GM12878 (cell line): Measurements from ENCODE around the gene KCNH5.

Experiments used
- BACH1 ChIP-seq: fragments of 450-650 bp; IDR thresholded peaks from 2 replicates; pipeline ENCODE4 v1.6.1; 2017; ENCODE audit warnings: mild to moderate bottlenecking, borderline replicate concordance
- CHD1 ChIP-seq: IDR thresholded peaks from 2 replicates; pipeline ENCODE4 v1.6.1; 2012; ENCODE audit warnings: low read depth, low read length, improper control_type of control experiment
- CHD2 ChIP-seq: IDR thresholded peaks from 2 replicates; pipeline ENCODE4 v1.6.1; 2011; ENCODE audit warnings: low read depth, low read length, improper control_type of control experiment, borderline replicate concordance
- GABPA ChIP-seq: IDR thresholded peaks from 2 replicates; pipeline ENCODE4 v1.6.1; 2014; ENCODE audit warnings: antibody characterized with exemption, low read depth, mild to moderate bottlenecking, inconsistent platforms
- IKZF2 ChIP-seq, 2 experiments: fragments of 450-650 bp; IDR thresholded peaks; 2 replicates each; pipeline ENCODE4 v1.6.1; 2017; ENCODE audit warnings: mild to moderate bottlenecking in 2 of 2, moderate library complexity in 2 of 2
- NFIC ChIP-seq: IDR thresholded peaks from 2 replicates; pipeline ENCODE4 v1.6.1; 2012; ENCODE audit warnings: low read depth, mild to moderate bottlenecking, inconsistent platforms, low read length, moderate library complexity
- RAD21 ChIP-seq: IDR thresholded peaks from 2 replicates; pipeline ENCODE4 v1.6.1; 2011; ENCODE audit warnings: mild to moderate bottlenecking, low read depth, low read length, moderate library complexity; ENCODE audit not compliant: insufficient read depth
- TAF1 ChIP-seq: IDR thresholded peaks from 2 replicates; pipeline ENCODE4 v1.6.1; 2011; ENCODE audit warnings: mild to moderate bottlenecking, low read depth, low read length, borderline replicate concordance
- TF ChIP-seq, protein P1 (sequence below), 3 experiments: IDR thresholded peaks in 2 of 3; conservative IDR thresholded peaks in 1 of 3; 2 replicates each; pipeline ENCODE4 v1.5.1; 2011; ENCODE audit warnings: low read depth in 3 of 3, low read length in 3 of 3, mild to moderate bottlenecking in 3 of 3, control low read depth in 2 of 3, moderate library complexity in 2 of 3, inconsistent platforms in 1 of 3, mixed read lengths in 1 of 3; ENCODE audit not compliant: control insufficient read depth in 2 of 3, insufficient read depth in 1 of 3; ENCODE audit errors: extremely low read depth in 1 of 3
- TF ChIP-seq, protein P2 (sequence below): IDR thresholded peaks from 2 replicates; pipeline ENCODE4 v1.6.1; 2012; ENCODE audit warnings: low read depth, low read length, improper control_type of control experiment
- TF ChIP-seq, protein P3 (sequence below): IDR thresholded peaks from 2 replicates; pipeline ENCODE4 v1.6.1; 2011; ENCODE audit warnings: low read depth, mild to moderate bottlenecking, low read length, moderate library complexity, borderline replicate concordance; ENCODE audit errors: extremely low read depth

DNA sequence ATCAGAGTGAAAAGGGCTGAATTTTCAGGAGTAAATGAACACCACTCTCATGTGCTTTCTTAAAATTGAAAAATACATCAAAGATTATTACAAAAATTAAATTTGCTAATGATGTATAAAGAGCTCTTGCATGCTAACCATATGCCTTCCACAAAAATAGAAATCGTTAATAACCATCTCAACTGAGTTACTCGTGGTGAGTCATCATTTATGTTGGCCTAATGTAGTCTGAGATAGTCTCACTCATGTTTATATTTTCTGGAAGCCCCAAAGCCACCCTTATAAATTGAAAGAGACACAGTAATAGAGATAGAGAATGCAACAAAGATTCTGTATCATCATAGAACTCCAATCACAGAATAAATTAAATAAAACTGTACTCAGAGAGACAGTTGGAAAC lies 131.2 kb downstream of the KCNH5 start:
- TF ChIP-seq BACH1: no peak
- TF ChIP-seq TAF1: no peak
- TF ChIP-seq GABPA: no peak
- no peak for TF ChIP-seq CHD1
- TF ChIP-seq RAD21: no peak
- TF ChIP-seq, protein P1, sequence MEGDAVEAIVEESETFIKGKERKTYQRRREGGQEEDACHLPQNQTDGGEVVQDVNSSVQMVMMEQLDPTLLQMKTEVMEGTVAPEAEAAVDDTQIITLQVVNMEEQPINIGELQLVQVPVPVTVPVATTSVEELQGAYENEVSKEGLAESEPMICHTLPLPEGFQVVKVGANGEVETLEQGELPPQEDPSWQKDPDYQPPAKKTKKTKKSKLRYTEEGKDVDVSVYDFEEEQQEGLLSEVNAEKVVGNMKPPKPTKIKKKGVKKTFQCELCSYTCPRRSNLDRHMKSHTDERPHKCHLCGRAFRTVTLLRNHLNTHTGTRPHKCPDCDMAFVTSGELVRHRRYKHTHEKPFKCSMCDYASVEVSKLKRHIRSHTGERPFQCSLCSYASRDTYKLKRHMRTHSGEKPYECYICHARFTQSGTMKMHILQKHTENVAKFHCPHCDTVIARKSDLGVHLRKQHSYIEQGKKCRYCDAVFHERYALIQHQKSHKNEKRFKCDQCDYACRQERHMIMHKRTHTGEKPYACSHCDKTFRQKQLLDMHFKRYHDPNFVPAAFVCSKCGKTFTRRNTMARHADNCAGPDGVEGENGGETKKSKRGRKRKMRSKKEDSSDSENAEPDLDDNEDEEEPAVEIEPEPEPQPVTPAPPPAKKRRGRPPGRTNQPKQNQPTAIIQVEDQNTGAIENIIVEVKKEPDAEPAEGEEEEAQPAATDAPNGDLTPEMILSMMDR (IDR thresholded peaks at IDR 0.05 in 2 of 3, conservative IDR thresholded peaks at IDR 0.05 in 1 of 3; ENCODE audit: control insufficient read depth in 2 of 3, extremely low read depth in 1 of 3, insufficient read depth in 1 of 3, low read depth in 3 of 3, low read length in 3 of 3): no peak
- TF ChIP-seq, protein P2, sequence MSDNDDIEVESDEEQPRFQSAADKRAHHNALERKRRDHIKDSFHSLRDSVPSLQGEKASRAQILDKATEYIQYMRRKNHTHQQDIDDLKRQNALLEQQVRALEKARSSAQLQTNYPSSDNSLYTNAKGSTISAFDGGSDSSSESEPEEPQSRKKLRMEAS: no peak
- TF ChIP-seq IKZF2 (IDR thresholded peaks at IDR 0.05): no peak
- TF ChIP-seq CHD2: no peak
- TF ChIP-seq, protein P3, sequence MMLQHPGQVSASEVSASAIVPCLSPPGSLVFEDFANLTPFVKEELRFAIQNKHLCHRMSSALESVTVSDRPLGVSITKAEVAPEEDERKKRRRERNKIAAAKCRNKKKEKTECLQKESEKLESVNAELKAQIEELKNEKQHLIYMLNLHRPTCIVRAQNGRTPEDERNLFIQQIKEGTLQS: no peak
- TF ChIP-seq NFIC: no peak
